H1 (cell line): ENCODE results near the gene SLC23A2. TPM values are rescaled to one million over a fixed set of nuclear protein-coding genes. Genes with fewer than 3 reads are reported as not detected.

Source experiments
- CTCF ChIA-PET: fragments of 300-600 bp; sonication (Branson Sonifier 250); formaldehyde crosslinking; loops from one replicate; lab custom pipeline; 2021; ENCODE audit not compliant: partially characterized antibody; lab: Charles Lee
- POLR2A ChIA-PET: fragments of 300-600 bp; sonication (Branson Sonifier 250); formaldehyde crosslinking; loops from one replicate; lab custom pipeline; 2021; ENCODE audit warnings: inconsistent platforms; ENCODE audit not compliant: partially characterized antibody; lab: Charles Lee
- DNase-seq, 2 experiments: peaks; one replicate each; pipeline versions ENCODE4 v3.0.0 to v3.0.0-alpha.2; 2010 to 2022; ENCODE audit warnings: low spot score in 2 of 2, low read depth in 1 of 2, mixed read lengths in 1 of 2
- FAIRE-seq: peaks from 2 replicates; lab custom pipeline; 2011; peaks lifted over from hg19 to GRCh38; lab: Jason Lieb, UNC
- H2AFZ ChIP-seq: 2 replicates; pipeline ENCODE4 v1.8.1; 2012; ENCODE audit warnings: low read length, inconsistent platforms
- H2AK5ac ChIP-seq: 2 replicates; pipeline ENCODE4 v1.6.1; 2013; ENCODE audit warnings: low read depth, low read length
- H2BK120ac ChIP-seq: replicated peaks from 2 replicates; pipeline ENCODE3; 2013; ENCODE audit warnings: low read depth, low read length, inconsistent platforms
- H2BK12ac ChIP-seq: 2 replicates; pipeline ENCODE4 v1.6.1; 2013; ENCODE audit warnings: low read depth, low read length
- H2BK15ac ChIP-seq: 2 replicates; pipeline ENCODE4 v1.6.1; 2013; ENCODE audit warnings: low read length
- H2BK20ac ChIP-seq: 2 replicates; pipeline ENCODE4 v1.6.1; 2013; ENCODE audit warnings: low read length
- H2BK5ac ChIP-seq: 2 replicates; pipeline ENCODE4 v1.6.1; 2013; ENCODE audit warnings: low read depth, low read length
- H3K14ac ChIP-seq: 2 replicates; pipeline ENCODE4 v1.6.1; 2013; ENCODE audit warnings: inconsistent platforms; ENCODE audit not compliant: insufficient read length
- H3K18ac ChIP-seq: 2 replicates; pipeline ENCODE4 v1.6.1; 2013; ENCODE audit warnings: low read length; ENCODE audit errors: extremely low read depth
- H3K23ac ChIP-seq: 2 replicates; pipeline ENCODE4 v1.6.1; 2013; ENCODE audit warnings: inconsistent platforms; ENCODE audit not compliant: insufficient read length
- H3K23me2 ChIP-seq: 2 replicates; pipeline ENCODE4 v1.6.1; 2013; ENCODE audit warnings: low read depth, low read length
- H3K27ac ChIP-seq: 2 replicates; pipeline ENCODE4 v1.6.1; 2011; ENCODE audit warnings: low read depth, low read length, inconsistent platforms
- H3K27me3 ChIP-seq, 4 experiments: replicated peaks in 1 of 4; 1 replicate in 1 of 4; 2 replicates in 3 of 4; pipeline versions ENCODE4 v1.6.1 to v1.8.1; 2011 to 2013; ENCODE audit warnings: low read length in 3 of 4, mild to moderate bottlenecking in 3 of 4, inconsistent platforms in 2 of 4, mixed read lengths in 2 of 4, moderate library complexity in 1 of 4; ENCODE audit not compliant: control insufficient read depth in 3 of 4, insufficient read depth in 3 of 4; ENCODE audit errors: extremely low read depth in 1 of 4
- H3K36me3 ChIP-seq, 4 experiments: 2 replicates each; pipeline versions ENCODE4 v1.6.1 to v1.8.1; 2011 to 2013; ENCODE audit warnings: mild to moderate bottlenecking in 4 of 4, low read length in 3 of 4, moderate library complexity in 2 of 4, control low read depth in 1 of 4, inconsistent platforms in 1 of 4; ENCODE audit not compliant: insufficient read depth in 4 of 4, control insufficient read depth in 2 of 4
- H3K4ac ChIP-seq: replicated peaks from 2 replicates; pipeline ENCODE3; 2013; ENCODE audit warnings: low read length, low read depth, mixed read lengths, inconsistent platforms; ENCODE audit not compliant: insufficient read length
- H3K4me1 ChIP-seq, 4 experiments: replicated peaks in 1 of 4; 1 replicate in 1 of 4; 2 replicates in 3 of 4; pipeline versions ENCODE4 v1.6.1 to v1.8.1; 2011 to 2013; ENCODE audit warnings: low read length in 3 of 4, inconsistent platforms in 2 of 4, mixed read lengths in 1 of 4; ENCODE audit not compliant: insufficient read depth in 4 of 4, control insufficient read depth in 3 of 4
- H3K4me2 ChIP-seq, 2 experiments: 2 replicates each; pipeline versions ENCODE4 v1.6.1 to v1.8.1; 2011 to 2013; ENCODE audit warnings: low read depth in 2 of 2, low read length in 2 of 2, control low read depth in 1 of 2, inconsistent platforms in 1 of 2, mild to moderate bottlenecking in 1 of 2; ENCODE audit not compliant: insufficient read depth in 1 of 2
- H3K4me3 ChIP-seq, 4 experiments: fragments of 200-600, 300-600 bp in 1 of 4; sonication (generic), shearing (Covaris generic), sonication (Bioruptor Twin) in 1 of 4; 2 replicates each; pipeline versions ENCODE4 v1.5.1 to v1.8.1; 2011 to 2016; ENCODE audit warnings: low read length in 4 of 4, low read depth in 3 of 4, control low read depth in 2 of 4, inconsistent platforms in 2 of 4, mild to moderate bottlenecking in 2 of 4, mixed read lengths in 1 of 4, moderate library complexity in 1 of 4; ENCODE audit not compliant: insufficient read depth in 2 of 4; ENCODE audit errors: extremely low read depth in 1 of 4
- H3K56ac ChIP-seq: replicated peaks from 2 replicates; pipeline ENCODE3; 2013; ENCODE audit warnings: low read depth, mild to moderate bottlenecking, mixed read lengths, low read length, inconsistent platforms; ENCODE audit not compliant: insufficient read length
- H3K79me1 ChIP-seq: 2 replicates; pipeline ENCODE4 v1.6.1; 2013; ENCODE audit warnings: low read depth, low read length, control low read depth
- H3K79me2 ChIP-seq, 2 experiments: 2 replicates each; pipeline versions ENCODE4 v1.6.1 to v1.8.1; 2012 to 2013; ENCODE audit warnings: low read length in 2 of 2, mild to moderate bottlenecking in 2 of 2, inconsistent platforms in 1 of 2; ENCODE audit not compliant: insufficient read depth in 2 of 2, control insufficient read depth in 1 of 2
- H3K9ac ChIP-seq, 4 experiments: replicated peaks in 1 of 4; 1 replicate in 1 of 4; 2 replicates in 3 of 4; pipeline versions ENCODE4 v1.6.1 to v1.8.1; 2011 to 2013; ENCODE audit warnings: low read depth in 3 of 4, low read length in 3 of 4, control low read depth in 2 of 4, mild to moderate bottlenecking in 2 of 4, moderate library complexity in 2 of 4, inconsistent platforms in 1 of 4; ENCODE audit errors: extremely low read depth in 1 of 4
- H3K9me3 ChIP-seq, 2 experiments: 2 replicates each; pipeline versions ENCODE4 v1.6.1 to v1.8.1; 2012 to 2013; ENCODE audit warnings: mild to moderate bottlenecking in 2 of 2, moderate library complexity in 2 of 2, control low read depth in 1 of 2, inconsistent platforms in 1 of 2, low read depth in 1 of 2, low read length in 1 of 2, mixed read lengths in 1 of 2; ENCODE audit not compliant: insufficient read depth in 2 of 2
- H4K20me1 ChIP-seq, 2 experiments: replicated peaks in 1 of 2; 2 replicates each; pipeline versions ENCODE3 to v1.8.1; 2011 to 2013; ENCODE audit warnings: inconsistent platforms in 2 of 2, low read length in 2 of 2, mild to moderate bottlenecking in 1 of 2; ENCODE audit not compliant: insufficient read depth in 2 of 2, control insufficient read depth in 1 of 2
- H4K5ac ChIP-seq: 2 replicates; pipeline ENCODE4 v1.6.1; 2013; ENCODE audit warnings: low read length, low read depth, mixed read lengths, inconsistent platforms; ENCODE audit not compliant: insufficient read length
- H4K8ac ChIP-seq: 2 replicates; pipeline ENCODE4 v1.8.0; 2013; ENCODE audit warnings: mild to moderate bottlenecking, moderate library complexity, low read length, inconsistent platforms; ENCODE audit not compliant: insufficient read depth; ENCODE audit errors: extremely low read depth
- H4K91ac ChIP-seq: replicated peaks from 2 replicates; pipeline ENCODE3; 2013; ENCODE audit warnings: low read length, mixed read lengths, inconsistent platforms; ENCODE audit not compliant: insufficient read length
- CBX5 ChIP-seq: fragments of 300-800, 300-1000 bp; sonication (generic); IDR thresholded peaks from 2 replicates; pipeline ENCODE4 v1.7.1; 2016; ENCODE audit warnings: antibody characterized with exemption, low read length, low read depth
- CEBPB ChIP-seq: IDR thresholded peaks from 2 replicates; pipeline ENCODE4 v1.6.1; 2012; ENCODE audit warnings: low read depth, low read length
- KDM4A ChIP-seq: IDR thresholded peaks from one replicate; pipeline ENCODE4 v1.7.1; 2012; ENCODE audit warnings: low read depth, mild to moderate bottlenecking, moderate library complexity, low read length, inconsistent platforms; ENCODE audit not compliant: severe bottlenecking
- KDM5A ChIP-seq: fragments of 200-600 bp; IDR thresholded peaks from 2 replicates; pipeline ENCODE4 v1.7.1; 2012; ENCODE audit warnings: mild to moderate bottlenecking, low read length, inconsistent platforms, mixed read lengths
- POU5F1 ChIP-seq: IDR thresholded peaks from 2 replicates; pipeline ENCODE4 v1.6.1; 2011; ENCODE audit warnings: low read depth, mild to moderate bottlenecking, low read length, moderate library complexity
- RBBP5 ChIP-seq: IDR thresholded peaks from 2 replicates; pipeline ENCODE4 v1.7.1; 2012; ENCODE audit warnings: low read depth, mild to moderate bottlenecking, inconsistent platforms, low read length, moderate library complexity, borderline replicate concordance
- RNF2 ChIP-seq: fragments of 200-900, 300-1000 bp; sonication (generic); IDR thresholded peaks from 2 replicates; pipeline ENCODE4 v1.7.1; 2016; ENCODE audit warnings: borderline replicate concordance, low read depth, mild to moderate bottlenecking, antibody characterized with exemption, low read length; ENCODE audit not compliant: poor library complexity, severe bottlenecking; ENCODE audit errors: missing control alignments
- SIN3A ChIP-seq, 2 experiments: IDR thresholded peaks in 1 of 2; conservative IDR thresholded peaks in 1 of 2; 2 replicates each; pipeline ENCODE4 v1.6.1; 2011 to 2012; ENCODE audit warnings: low read length in 2 of 2, improper control_type of control experiment in 1 of 2, low read depth in 1 of 2, mild to moderate bottlenecking in 1 of 2
- WGBS, 2 experiments: shearing (Covaris generic) in 1 of 2; methylation state at CpG; one replicate each; pipeline versions ENCODE4 v1.1.6 to v1.1.7; 2013 to 2015; ENCODE audit warnings: low lambda C conversion rate in 2 of 2, mixed read lengths in 2 of 2, inconsistent platforms in 1 of 2, low coverage in 1 of 2, missing lambda C conversion rate in 1 of 2; ENCODE audit not compliant: insufficient replicate concordance in 2 of 2, insufficient coverage in 1 of 2, insufficient read length in 1 of 2; ENCODE audit errors: extremely low coverage in 1 of 2, missing lambda C conversion rate in 1 of 2; 5-methylcytosine and 5-hydroxymethylcytosine counted together
- polyA plus RNA-seq, 7 experiments: library from polyadenylated mRNA; depleted of rRNA in 3 of 7; stranded (reverse) in 5 of 7; unstranded in 2 of 7; fragments of >200 nt in 5 of 7; fragments of 200-250 nt in 2 of 7; gene quantifications; 1 replicate in 5 of 7; 2 replicates in 1 of 7; 4 replicates in 1 of 7; pipeline versions ENCODE4 v1.2.1 to v1.2.3, GENCODE V29; 2011 to 2013; ENCODE audit warnings: missing spikeins in 2 of 7, mixed read lengths in 2 of 7
- total RNA-seq: library from RNA; stranded (reverse); fragmentation: NEBNext Ultra II Directional; extraction: Animal tissue kit (Norgen Biotek cat#: 25700); gene quantifications from 2 replicates; pipeline ENCODE4 v1.2.1, GENCODE V29; 2021
- TF ChIP-seq, protein P1 (sequence below): IDR thresholded peaks from 2 replicates; pipeline ENCODE4 v1.6.1; 2011; ENCODE audit warnings: low read depth, mild to moderate bottlenecking, low read length; ENCODE audit not compliant: insufficient read depth

The SLC23A2 gene
- total and polyA plus RNA-seq, 2 of the 8 experiments (the other 6 are each of a cell fraction or from before 2014, with no cell fraction given), result 17.0 to 18.6 TPM

DNA sequence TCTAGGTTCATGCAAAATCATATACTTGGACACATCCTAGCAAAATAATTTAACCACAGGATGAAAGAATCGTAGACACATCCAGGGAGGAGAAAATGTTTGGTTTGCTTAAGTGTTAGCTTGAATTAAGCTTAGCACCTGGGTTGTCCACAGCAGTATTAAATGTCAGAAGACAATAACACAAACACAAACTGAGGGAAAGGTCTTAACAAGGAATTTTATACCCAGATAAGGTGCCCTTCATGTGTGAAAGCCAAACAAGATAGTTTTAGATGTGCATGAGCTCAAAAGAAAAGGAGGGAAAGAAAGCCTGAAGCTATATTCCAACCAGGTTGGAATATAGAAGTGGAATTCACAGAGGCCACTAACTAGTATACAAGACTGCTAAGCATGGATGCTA is 49.1 kb downstream of the SLC23A2 start:
- H2BK5ac ChIP-seq, result no peak overlapping the region
- CTCF ChIA-PET, result interaction anchor here (0.6 to 1.8 kb wide), 7 partner anchors 14 to 168 kb away, joined by 3 to 4 read pairs (median 3); no protein-coding TSS in a partner anchor
- H3K9me3 ChIP-seq, result 0 out of 4 replicates have a peak, but pooled peaks cover 0 to 2% of the 10 kb centered on the region in 2 experiments
- no peaks in the 10 kb centered on the region for H3K36me3 ChIP-seq
- H3K4me1 ChIP-seq, result peaks cover 3 to 11% (median 5%) of the 10 kb centered on the region in 4 experiments; a peak in 5 of 7 replicates
- H3K56ac ChIP-seq, result no peak overlapping the region
- no peak overlapping the region for H3K18ac ChIP-seq
- H2BK15ac ChIP-seq, result no peak overlapping the region
- no peak overlapping the region for H2BK120ac ChIP-seq
- no peak overlapping the region for H3K4ac ChIP-seq
- no peak overlapping the region for H2BK12ac ChIP-seq
- no peaks in the 10 kb centered on the region for H4K20me1 ChIP-seq
- POLR2A ChIA-PET, result no interaction called here
- no peak overlapping the region for H3K4me3 ChIP-seq
- no peak for DNase-seq
- H3K79me1 ChIP-seq, result no peaks in the 10 kb centered on the region
- H4K5ac ChIP-seq, result no peak overlapping the region
- TF ChIP-seq, protein P1, sequence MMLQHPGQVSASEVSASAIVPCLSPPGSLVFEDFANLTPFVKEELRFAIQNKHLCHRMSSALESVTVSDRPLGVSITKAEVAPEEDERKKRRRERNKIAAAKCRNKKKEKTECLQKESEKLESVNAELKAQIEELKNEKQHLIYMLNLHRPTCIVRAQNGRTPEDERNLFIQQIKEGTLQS, result no peak
- no peak for TF ChIP-seq KDM4A
- TF ChIP-seq KDM5A, result no peak
- TF ChIP-seq RNF2, result no peak
- no peak for TF ChIP-seq CEBPB
- TF ChIP-seq CBX5, result no peak
- TF ChIP-seq RBBP5, result no peak
- no peak for TF ChIP-seq POU5F1
- TF ChIP-seq SIN3A (conservative IDR thresholded peaks at IDR 0.05 in 1 of 2, IDR thresholded peaks at IDR 0.05 in 1 of 2; ENCODE audit: low read depth in 1 of 2, low read length in 2 of 2), result no peak
- H3K27me3 ChIP-seq, result no peaks in the 10 kb centered on the region
- H3K23me2 ChIP-seq, result no peaks in the 10 kb centered on the region
- H4K91ac ChIP-seq, result no peak overlapping the region
- 100% methylated on average over 1 of the region's 1 CpG; no CpG with 5 or more reads in 1 of the 2 experiments for WGBS, 2 experiments
- no peak overlapping the region for H3K4me2 ChIP-seq
- no peak overlapping the region for H3K23ac ChIP-seq
- no peak overlapping the region for H4K8ac ChIP-seq
- no peak overlapping the region for H2AFZ ChIP-seq
- H2BK20ac ChIP-seq, result no peak overlapping the region
- H2AK5ac ChIP-seq, result no peak overlapping the region
- no peak overlapping the region for H3K14ac ChIP-seq
- no peak overlapping the region for H3K9ac ChIP-seq
- H3K79me2 ChIP-seq, result no peaks in the 10 kb centered on the region
- FAIRE-seq, result no peak
- no peak overlapping the region for H3K27ac ChIP-seq
